HepG2 (cell line): Measurements from ENCODE around the gene MICA. TPM values are rescaled to one million over a fixed set of nuclear protein-coding genes. Genes with fewer than 3 reads are reported as not detected.

Experiments used
- ATAC-seq: fragments of 200-7000 bp; cut with Tn5 transposase; 3 replicates; pipeline ENCODE4 v1.9.1; 2020; ENCODE audit warnings: mild to moderate bottlenecking, moderate library complexity
- BruUV-seq: library from RNA; stranded (reverse); fragments of 400-500 nt; replicated peaks from 2 replicates; lab custom pipeline; 2021; lab: Mats Ljungman, UMichigan
- CTCF ChIA-PET: fragments of 300-600 bp; formaldehyde crosslinking; extraction: SDS; loops from one replicate; lab custom pipeline; 2021; ENCODE audit warnings: low total read pairs, inconsistent platforms, low intra/inter-chr PET ratio; lab: Yijun Ruan, JAX
- POLR2A ChIA-PET: fragments of 350-600 bp; sonication (Branson Sonifier 250); formaldehyde crosslinking; loops from one replicate; lab custom pipeline; 2020; ENCODE audit warnings: antibody characterized with exemption, inconsistent platforms; lab: Yijun Ruan, JAX
- DNase-seq: peaks from one replicate; pipeline ENCODE4 v3.0.0-alpha.2; 2015; ENCODE audit warnings: low spot score
- FAIRE-seq: peaks from 3 replicates; lab custom pipeline; 2011; peaks lifted over from hg19 to GRCh38; lab: Jason Lieb, UNC
- H2AFZ ChIP-seq: one replicate; pipeline ENCODE4 v1.6.1; 2011; ENCODE audit warnings: low read length, inconsistent platforms
- H3K27ac ChIP-seq: fragments of 300-600 bp; 3 replicates; pipeline ENCODE4 v1.8.0; 2011; ENCODE audit warnings: mixed run types, mild to moderate bottlenecking, mixed read lengths, low read length, inconsistent platforms; ENCODE audit not compliant: insufficient read depth; ENCODE audit errors: extremely low read length
- H3K27me3 ChIP-seq, 2 experiments: fragments of 200-600 bp in 1 of 2; 2 replicates in 1 of 2; 3 replicates in 1 of 2; pipeline versions ENCODE4 v1.6.0 to v1.8.0; 2011; ENCODE audit warnings: low read length in 2 of 2, mild to moderate bottlenecking in 2 of 2, moderate library complexity in 2 of 2, inconsistent platforms in 1 of 2; ENCODE audit not compliant: insufficient read depth in 2 of 2, control insufficient read depth in 1 of 2
- H3K36me3 ChIP-seq, 2 experiments: fragments of 200-600 bp in 1 of 2; replicated peaks in 1 of 2; 2 replicates in 1 of 2; 3 replicates in 1 of 2; pipeline versions ENCODE4 v1.5.1 to v1.8.0; 2011; ENCODE audit warnings: low read length in 2 of 2, inconsistent platforms in 1 of 2; ENCODE audit not compliant: insufficient read depth in 2 of 2, control insufficient read depth in 1 of 2
- H3K4me1 ChIP-seq: 2 replicates; pipeline ENCODE4 v1.5.1; 2012; ENCODE audit warnings: low read length, inconsistent platforms; ENCODE audit not compliant: insufficient read depth
- H3K4me2 ChIP-seq: 2 replicates; pipeline ENCODE4 v1.6.0; 2011; ENCODE audit warnings: low read depth, low read length, inconsistent platforms
- H3K4me3 ChIP-seq, 3 experiments: fragments of 200-600 bp in 1 of 3; sonication (generic), shearing (Covaris generic) in 1 of 3; replicated peaks in 1 of 3; 2 replicates each; pipeline ENCODE4 v1.5.1; 2011 to 2016; ENCODE audit warnings: low read length in 3 of 3, inconsistent platforms in 2 of 3, low read depth in 2 of 3, mild to moderate bottlenecking in 2 of 3, control low read depth in 1 of 3, mixed read lengths in 1 of 3; ENCODE audit not compliant: insufficient read depth in 1 of 3
- H3K79me2 ChIP-seq: one replicate; pipeline ENCODE4 v1.6.1; 2011; ENCODE audit warnings: low read length, inconsistent platforms; ENCODE audit not compliant: insufficient read depth
- H3K9ac ChIP-seq: 2 replicates; pipeline ENCODE4 v1.6.0; 2011; ENCODE audit warnings: mild to moderate bottlenecking, low read depth, low read length, inconsistent platforms; ENCODE audit not compliant: insufficient read depth
- H3K9me3 ChIP-seq: 2 replicates; pipeline ENCODE4 v1.5.1; 2012; ENCODE audit warnings: mild to moderate bottlenecking, low read length
- H4K20me1 ChIP-seq: 2 replicates; pipeline ENCODE4 v1.6.0; 2011; ENCODE audit warnings: inconsistent platforms, mild to moderate bottlenecking, low read length, moderate library complexity; ENCODE audit not compliant: insufficient read depth
- ARID3A ChIP-seq: IDR thresholded peaks from 2 replicates; pipeline ENCODE4 v1.6.1; 2012; ENCODE audit warnings: low read depth, low read length, improper control_type of control experiment
- DPF2 ChIP-seq: sonication (generic); formaldehyde crosslinking; IDR thresholded peaks from 2 replicates; pipeline ENCODE4 v1.4.0; 2020; ENCODE audit warnings: mild to moderate bottlenecking, low read depth, missing genetic modification reagents, borderline replicate concordance
- FOXO4 ChIP-seq: sonication (generic); formaldehyde crosslinking; conservative IDR thresholded peaks from 2 replicates; pipeline ENCODE4 v1.8.1; 2023; ENCODE audit warnings: missing genetic modification reagents
- NAIF1 ChIP-seq: sonication (generic); formaldehyde crosslinking; IDR thresholded peaks from 2 replicates; pipeline ENCODE4 v1.5.0; 2020; ENCODE audit warnings: mild to moderate bottlenecking, missing genetic modification reagents, borderline replicate concordance
- NR1H2 ChIP-seq: sonication (generic); formaldehyde crosslinking; IDR thresholded peaks from 2 replicates; pipeline ENCODE4 v1.8.1; 2022; ENCODE audit warnings: low read depth, missing genetic modification reagents, borderline replicate concordance
- PRPF4 ChIP-seq: fragments of 200-400 bp; formaldehyde crosslinking; IDR thresholded peaks from 2 replicates; pipeline ENCODE4 v1.6.1; 2016; ENCODE audit warnings: low read length, low read depth; ENCODE audit not compliant: poor library complexity, severe bottlenecking
- TFAP4 ChIP-seq: sonication (generic); IDR thresholded peaks from 2 replicates; pipeline ENCODE4 v1.6.1; 2016; ENCODE audit warnings: low read depth, borderline replicate concordance
- ZNF407 ChIP-seq: sonication (generic); formaldehyde crosslinking; IDR thresholded peaks from one replicate; pipeline ENCODE4 v1.5.1; 2020; ENCODE audit warnings: mild to moderate bottlenecking, missing genetic modification reagents; ENCODE audit errors: not compliant biosample characterization
- ZNF777 ChIP-seq: sonication (generic); formaldehyde crosslinking; IDR thresholded peaks from 2 replicates; pipeline ENCODE4 v1.4.0; 2020; ENCODE audit warnings: missing genetic modification reagents
- WGBS: methylation state at CpG from one replicate; pipeline ENCODE4 v1.1.6; 2017; ENCODE audit warnings: low lambda C conversion rate; 5-methylcytosine and 5-hydroxymethylcytosine counted together
- in situ Hi-C: cut with HindIII; loops from 2 replicates; pipeline ENCODE4 v1.10.0; 2017; ENCODE audit warnings: low pct_unique_long_range_greater_than_20kb; ENCODE audit not compliant: extremely low pct_ligation_motif_present
- intact Hi-C: fragments of 100-400 bp; cut with micrococcal nuclease; formaldehyde crosslinking; loops from one replicate; pipeline ENCODE4 v1.10.0; 2022; ENCODE audit not compliant: unreplicated experiment
- polyA plus RNA-seq, 8 experiments: library from polyadenylated mRNA; depleted of rRNA in 3 of 8; stranded (reverse) in 7 of 8; unstranded in 1 of 8; fragments of >200 nt; fragmentation: Illumina TruSeq in 4 of 8; extraction: Trizol in 4 of 8; gene quantifications; 2 replicates each; pipeline versions ENCODE4 v1.2.1 to v1.2.3, GENCODE V29; 2011 to 2016; ENCODE audit warnings: low read depth in 4 of 8, missing spikeins in 1 of 8, mixed read lengths in 1 of 8; ENCODE audit not compliant: insufficient read depth in 1 of 8
- total RNA-seq, 5 experiments: library from RNA; depleted of rRNA; stranded (reverse); fragments of >200 nt; fragmentation: Illumina TruSeq; extraction: Trizol; gene quantifications; 2 replicates each; pipeline ENCODE4 v1.2.3, GENCODE V29; 2016; ENCODE audit warnings: low read depth in 1 of 5

Gene MICA
- total and polyA plus RNA-seq, 2 of the 13 experiments (the other 11 are each of a cell fraction or from before 2014, with no cell fraction given), result 21.6 to 38.1 TPM

GRCh38 chr6:31400467-31401289, 2.7 kb upstream of the MICA start:
- Histone ChIP-seq H3K27me3 (no peaks in the 10 kb centered on the region; a peak in 1 of 5 replicates), H3K9me3 (0 out of 2 replicates have a peak, but pooled peaks cover 3% of the 10 kb centered on the region), H3K4me1 (peaks cover 54% of the 10 kb centered on the region), H3K36me3 (no peaks in the 10 kb centered on the region), H3K4me2 (peak overlapping the region; percentile 97), H4K20me1 (peaks cover 10% of the 10 kb centered on the region; the same call in 1 of the 2 replicates), H3K4me3 (peak overlapping the region; percentile 78 to 96 (median 96)), H3K9ac (peak overlapping the region; percentile 77), H3K27ac (peak overlapping the region; percentile 87), H3K79me2 (peaks cover 40% of the 10 kb centered on the region), H2AFZ (no peak overlapping the region)
- CTCF ChIA-PET, result interaction anchor here (4.9 kb wide), 1 partner anchor 41 kb away, joined by 102 read pairs; no protein-coding TSS in a partner anchor
- DNase-seq (peak; percentile 65), FAIRE-seq (no peak), ATAC-seq (peak; percentile 14)
- POLR2A ChIA-PET, result interaction anchor here (1.0 to 4.2 kb wide), 7 partner anchors 13 to 255 kb away, joined by 3 to 22 read pairs (median 5); partner anchors contain the start of gene APOM
- WGBS, result 1% methylated on average over 30 of the region's 30 CpGs
- TSS peak; percentile 72 for BruUV-seq
- in situ Hi-C loops, result loop anchor here (5.0 kb wide), 1 partner anchor 42 kb away; no protein-coding TSS in a partner anchor
- intact Hi-C loops, result no loop called here
- TF ChIP-seq ARID3A (no peak), ZNF777 (peak; percentile 64; the same call in 1 of the 2 replicates), DPF2 (CRISPR knock-in tag) (no peak), TFAP4 (no peak), PRPF4 (peak; percentile 64), ZNF407 (no peak), NR1H2 (CRISPR knock-in tag) (no peak), FOXO4 (CRISPR knock-in tag) (no peak), NAIF1 (CRISPR knock-in tag) (no peak; the same call in 1 of the 2 replicates)
